AG04449 (cell line): ENCODE data around the gene USP16.
"Not testable (repeated sequence)": the region's sequence is repeated elsewhere in the genome, so short reads cannot be mapped to it uniquely, and the experiment has no call there.

Experiments
- CTCF ChIA-PET: fragments of 350-600 bp; formaldehyde crosslinking; extraction: SDS; loops from one replicate; lab custom pipeline; 2021; ENCODE audit warnings: antibody characterized with exemption; lab: Yijun Ruan, JAX
- POLR2A ChIA-PET: fragments of 400-600, 350-600 bp; formaldehyde crosslinking; extraction: SDS; loops from one replicate; lab custom pipeline; 2020; ENCODE audit warnings: antibody characterized with exemption, inconsistent platforms; lab: Yijun Ruan, JAX
- DNase-seq: peaks from one replicate; pipeline ENCODE4 v3.0.0-alpha.2; 2010; ENCODE audit warnings: low read depth, low spot score
- H3K4me3 ChIP-seq: 2 replicates; pipeline ENCODE4 v1.5.1; 2011; ENCODE audit warnings: low read depth, mild to moderate bottlenecking, control low read depth, low read length
- TF ChIP-seq, protein P1 (sequence below): IDR thresholded peaks from one replicate; pipeline ENCODE4 v1.5.1; 2011; ENCODE audit warnings: mild to moderate bottlenecking, moderate library complexity, low read length, control low read depth, inconsistent platforms; ENCODE audit not compliant: insufficient read depth; ENCODE audit errors: missing control alignments

Gene USP16

DNA sequence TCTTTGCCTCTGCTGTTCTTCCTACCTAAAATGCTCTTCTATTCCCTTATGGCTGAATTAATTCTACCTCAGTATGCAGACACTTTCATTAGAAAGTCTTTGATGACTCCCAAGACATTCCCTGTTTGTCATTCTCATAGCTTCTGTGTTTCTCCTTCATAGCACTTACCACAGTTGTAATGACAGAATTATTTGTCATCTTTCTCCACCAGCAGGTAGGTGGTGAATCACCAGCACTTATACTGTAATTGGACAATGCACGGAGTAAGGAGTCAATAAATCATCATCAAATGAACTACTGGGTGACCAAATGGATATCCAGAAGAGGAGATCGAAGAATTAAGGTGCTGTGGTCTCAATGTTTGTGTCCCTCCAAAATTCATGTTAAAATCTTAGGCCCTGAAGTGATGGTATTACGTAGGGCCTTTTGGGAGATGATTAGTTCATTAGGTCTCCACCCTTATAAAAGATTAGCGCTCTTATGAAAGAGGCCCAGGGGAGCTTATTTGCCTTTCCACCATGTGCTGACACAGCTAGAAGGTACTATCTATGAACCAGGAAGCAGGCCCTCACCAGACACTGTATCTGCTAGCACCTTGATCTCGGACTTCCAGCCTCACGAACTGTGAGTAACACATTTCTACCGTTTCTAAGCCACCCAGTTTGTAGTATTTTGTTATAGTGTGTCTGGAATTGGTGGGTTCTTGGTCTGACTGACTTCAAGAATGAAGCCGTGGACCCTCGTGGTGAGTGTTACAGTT, 51.4 kb downstream of the USP16 start:
- ChIA-PET POLR2A (interaction anchor here (1.2 kb wide), 1 partner anchor 225 kb away, joined by 3 read pairs; no protein-coding TSS in a partner anchor), CTCF (interaction anchor here (1.5 to 2.6 kb wide), 2 partner anchors 11 to 59 kb away, joined by 3 to 11 read pairs; no protein-coding TSS in a partner anchor)
- no peak overlapping the region for H3K4me3 ChIP-seq
- DNase-seq = no peak
- TF ChIP-seq, protein P1, sequence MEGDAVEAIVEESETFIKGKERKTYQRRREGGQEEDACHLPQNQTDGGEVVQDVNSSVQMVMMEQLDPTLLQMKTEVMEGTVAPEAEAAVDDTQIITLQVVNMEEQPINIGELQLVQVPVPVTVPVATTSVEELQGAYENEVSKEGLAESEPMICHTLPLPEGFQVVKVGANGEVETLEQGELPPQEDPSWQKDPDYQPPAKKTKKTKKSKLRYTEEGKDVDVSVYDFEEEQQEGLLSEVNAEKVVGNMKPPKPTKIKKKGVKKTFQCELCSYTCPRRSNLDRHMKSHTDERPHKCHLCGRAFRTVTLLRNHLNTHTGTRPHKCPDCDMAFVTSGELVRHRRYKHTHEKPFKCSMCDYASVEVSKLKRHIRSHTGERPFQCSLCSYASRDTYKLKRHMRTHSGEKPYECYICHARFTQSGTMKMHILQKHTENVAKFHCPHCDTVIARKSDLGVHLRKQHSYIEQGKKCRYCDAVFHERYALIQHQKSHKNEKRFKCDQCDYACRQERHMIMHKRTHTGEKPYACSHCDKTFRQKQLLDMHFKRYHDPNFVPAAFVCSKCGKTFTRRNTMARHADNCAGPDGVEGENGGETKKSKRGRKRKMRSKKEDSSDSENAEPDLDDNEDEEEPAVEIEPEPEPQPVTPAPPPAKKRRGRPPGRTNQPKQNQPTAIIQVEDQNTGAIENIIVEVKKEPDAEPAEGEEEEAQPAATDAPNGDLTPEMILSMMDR = no peak

DNA sequence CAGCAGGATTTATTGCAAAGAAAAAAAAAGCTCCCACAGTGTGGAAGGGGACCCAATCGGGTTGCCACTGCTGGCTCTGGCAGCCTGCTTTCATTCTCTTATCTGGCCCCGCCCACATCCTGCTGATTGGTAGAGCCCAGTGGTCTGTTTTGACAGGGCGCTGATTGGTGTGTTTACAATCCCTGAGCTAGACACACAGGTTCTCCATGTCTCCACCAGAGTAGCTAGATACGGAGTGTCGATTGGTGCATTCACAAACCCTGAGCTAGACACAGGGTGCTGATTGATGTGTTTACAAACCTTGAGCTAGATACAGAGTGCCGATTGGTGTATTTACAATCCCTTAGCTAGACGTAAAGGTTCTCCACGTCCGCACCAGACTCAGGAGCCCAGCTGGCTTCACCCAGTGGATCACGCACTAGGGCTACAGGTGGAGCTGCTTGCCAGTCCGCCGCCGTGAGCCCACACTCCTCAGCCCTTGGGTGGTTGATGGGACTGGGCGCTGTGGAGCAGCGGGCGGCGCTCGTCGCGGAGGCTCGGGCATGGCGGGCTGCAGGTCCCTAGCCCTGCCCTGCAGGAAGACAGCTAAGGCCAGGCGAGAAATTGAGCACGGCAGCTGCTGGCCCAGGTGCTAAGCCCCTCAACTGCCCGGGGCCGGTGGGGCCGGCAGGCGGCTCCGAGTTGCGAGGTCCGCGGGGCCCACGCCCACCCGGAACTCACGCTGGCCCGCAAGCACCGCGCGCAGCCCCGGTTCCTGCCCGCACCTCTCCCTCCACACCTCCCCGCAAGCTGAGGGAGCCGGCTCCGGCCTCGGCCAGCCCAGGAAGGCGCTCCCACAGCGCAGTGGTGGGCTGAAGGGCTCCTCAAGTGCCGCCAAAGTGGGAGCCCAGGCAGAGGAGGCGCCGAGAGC, 52.5 kb downstream of the USP16 start:
- H3K4me3 ChIP-seq = peak overlapping the region; percentile 54
- ChIA-PET POLR2A (interaction anchor here (1.2 kb wide), 1 partner anchor 224 kb away, joined by 3 read pairs; no protein-coding TSS in a partner anchor), CTCF (interaction anchor here (1.5 to 2.6 kb wide), 2 partner anchors 10 to 58 kb away, joined by 3 to 11 read pairs; no protein-coding TSS in a partner anchor)
- DNase-seq = not testable (repeated sequence)

DNA sequence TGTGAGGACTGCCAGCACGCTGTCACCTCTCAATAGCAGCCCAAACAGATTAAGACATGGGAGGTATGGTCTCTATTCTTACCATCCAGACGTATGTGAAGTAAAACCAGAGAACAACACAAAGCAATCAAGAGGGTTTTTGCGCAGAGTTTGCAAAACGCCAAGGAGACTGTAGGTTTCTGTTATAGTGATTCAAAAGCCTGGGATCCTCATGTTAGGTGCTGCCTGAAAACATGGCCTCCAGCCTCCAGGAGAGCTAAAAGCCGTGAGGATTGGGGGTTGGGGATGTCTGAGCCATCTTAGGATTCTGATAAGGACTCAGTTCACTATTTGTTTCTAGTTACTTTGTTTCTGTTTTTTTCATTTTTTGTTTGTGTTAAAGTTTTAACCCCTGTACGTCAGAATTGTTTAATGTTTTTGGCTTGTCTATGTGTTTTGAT, 53.2 kb downstream of the USP16 start:
- TF ChIP-seq, protein P1 = no peak
- ChIA-PET POLR2A (no interaction called here), CTCF (interaction anchor here (1.5 to 2.6 kb wide), 2 partner anchors 9 to 58 kb away, joined by 3 to 11 read pairs; no protein-coding TSS in a partner anchor)
- peak overlapping the region; percentile 54 for H3K4me3 ChIP-seq
- no peak for DNase-seq

DNA sequence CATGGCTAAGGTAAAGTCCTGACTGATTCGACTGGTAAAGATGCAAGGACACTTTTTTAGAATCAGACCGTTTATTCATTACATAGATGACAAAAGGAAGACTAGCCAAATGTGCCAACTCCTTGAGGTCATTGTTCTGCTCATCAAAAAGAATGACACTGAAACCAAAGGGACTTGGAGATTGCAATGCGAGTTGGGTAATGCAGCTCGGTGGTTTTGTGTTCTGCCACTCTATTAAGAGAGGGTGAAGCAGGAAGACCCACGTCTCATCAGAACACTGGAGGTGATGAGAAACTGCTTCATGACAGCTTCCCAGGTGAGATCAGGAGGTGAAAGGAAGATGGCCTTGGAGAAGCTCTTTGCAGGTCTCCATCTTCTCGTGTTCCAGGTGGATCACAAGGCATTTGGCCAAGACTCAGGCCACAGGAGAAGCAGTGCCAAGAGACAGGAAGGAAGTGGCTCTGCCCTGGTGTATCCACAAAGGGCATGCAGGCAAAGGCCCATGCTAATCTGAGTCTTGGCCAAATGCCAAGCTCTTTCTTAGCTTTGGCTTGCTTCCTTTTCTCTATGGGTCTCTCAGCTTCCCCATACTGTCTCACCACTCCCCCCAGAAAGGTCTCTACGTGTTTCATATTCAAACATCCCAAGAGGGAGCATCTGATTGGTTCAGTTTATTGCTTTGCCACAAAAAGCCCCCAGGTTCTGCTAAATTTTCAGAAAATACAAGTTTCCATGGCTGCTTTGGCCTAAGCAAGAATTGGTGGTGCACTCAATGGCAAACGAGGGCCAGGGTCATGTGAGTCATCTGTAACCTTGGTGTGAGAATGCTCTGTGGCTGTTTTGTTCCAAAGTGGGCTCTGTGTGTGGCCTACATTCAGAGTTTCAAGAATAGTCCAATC, 54.6 kb downstream of the USP16 start:
- no peak for DNase-seq
- H3K4me3 ChIP-seq = no peak overlapping the region
- POLR2A ChIA-PET = no interaction called here
- CTCF ChIA-PET = interaction anchor here (1.5 to 2.6 kb wide), 3 partner anchors 9 to 292 kb away, joined by 6 to 10 read pairs (median 7); no protein-coding TSS in a partner anchor
- TF ChIP-seq, protein P1 = no peak

DNA sequence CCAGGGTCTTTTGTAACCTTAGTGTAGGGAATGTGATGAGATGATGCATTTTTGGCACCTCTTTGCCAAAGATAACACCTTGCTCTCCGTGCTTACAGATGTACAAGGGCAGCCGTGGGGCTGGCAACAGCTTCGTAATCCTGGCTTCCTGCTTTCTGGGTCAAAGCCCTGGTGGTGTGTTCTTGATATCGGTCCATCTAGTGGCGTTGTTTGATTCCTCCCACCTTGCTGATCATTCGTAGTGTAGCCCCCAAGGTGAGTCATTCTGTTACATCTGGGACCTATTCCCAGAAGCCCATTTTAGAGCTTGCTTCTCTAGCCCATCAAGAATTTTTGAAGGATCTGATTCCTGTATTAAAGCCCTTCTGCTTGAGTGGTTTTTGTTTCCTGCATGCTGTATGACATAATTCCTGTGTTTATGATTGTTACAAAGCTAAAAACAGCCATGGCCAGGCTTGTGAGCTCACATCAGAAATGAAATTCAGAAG, 56.0 kb downstream of the USP16 start:
- TF ChIP-seq, protein P1 = no peak
- ChIA-PET CTCF (interaction anchor here (1.2 to 2.6 kb wide), 3 partner anchors 7 to 291 kb away, joined by 3 to 10 read pairs (median 6); no protein-coding TSS in a partner anchor), POLR2A (no interaction called here)
- no peak for DNase-seq
- no peak overlapping the region for H3K4me3 ChIP-seq
